Uterus (tissue), 4 donors: Measurements from ENCODE around the gene MMP13. TPM values are rescaled to one million over a fixed set of nuclear protein-coding genes. Genes with fewer than 3 reads are reported as not detected.

Experiments
- DNase-seq, 2 donors: peaks; one replicate each; pipeline ENCODE4 v3.0.0-alpha.2; 2019 to 2020
- H3K27ac ChIP-seq, 2 donors: fragments of 200-600 bp; sonication (generic); 1 replicate in 1 of 2; 2 replicates in 1 of 2; pipeline ENCODE4 v1.5.1; 2016 to 2018
- H3K27me3 ChIP-seq, 2 donors: fragments of 200-600 bp; sonication (generic); one replicate each; pipeline ENCODE4 v1.5.1; 2018 to 2019; ENCODE audit warnings: control low read depth in 1 of 2
- H3K36me3 ChIP-seq, 2 donors: fragments of 200-600 bp; sonication (generic); one replicate each; pipeline ENCODE4 v1.5.1; 2019; ENCODE audit warnings: control low read depth in 1 of 2
- H3K4me1 ChIP-seq, 2 donors: fragments of 200-600 bp; sonication (generic); one replicate each; pipeline ENCODE4 v1.5.1; 2018 to 2019; ENCODE audit warnings: control low read depth in 1 of 2
- H3K4me3 ChIP-seq, 2 donors: fragments of 200-600 bp; sonication (generic); 1 replicate in 1 of 2; 2 replicates in 1 of 2; pipeline ENCODE4 v1.5.1; 2018 to 2019; ENCODE audit warnings: mild to moderate bottlenecking in 1 of 2
- H3K9me3 ChIP-seq, 2 donors: fragments of 200-600 bp; sonication (generic); one replicate each; pipeline ENCODE4 v1.5.1; 2019; ENCODE audit warnings: control low read depth in 1 of 2
- POLR2A ChIP-seq, 2 donors: fragments of 450-650 bp; IDR thresholded peaks; one replicate each; pipeline ENCODE4 v1.6.1; 2016; ENCODE audit warnings: antibody characterized with exemption in 2 of 2, mild to moderate bottlenecking in 1 of 2, moderate library complexity in 1 of 2
- intact Hi-C: fragments of 100-400 bp; cut with DNase I; formaldehyde crosslinking; loops from one replicate; pipeline ENCODE4 v1.15.1; 2023; ENCODE audit warnings: low total_unique reads
- total RNA-seq, 4 donors: library from RNA; depleted of rRNA in 3 of 4; stranded (reverse); fragments of >200 nt in 3 of 4; gene quantifications; one replicate each; pipeline versions ENCODE4 v1.1.0 to v1.2.4, GENCODE V29; 2014 to 2023
- TF ChIP-seq, protein P1 (sequence below), 4 experiments: fragments of 200-600 bp in 2 of 4; fragments of 450-650 bp in 2 of 4; sonication (generic) in 2 of 4; IDR thresholded peaks; one replicate each; pipeline ENCODE4 v1.5.1; 2016 to 2019; ENCODE audit warnings: antibody characterized with exemption in 4 of 4, mild to moderate bottlenecking in 2 of 4, moderate library complexity in 1 of 4
- donor health status: DM: yes; HTN: yes; CAD: no.

MMP13 gene
- total RNA-seq, 4 donors from 2014 or later: not detected

DNA sequence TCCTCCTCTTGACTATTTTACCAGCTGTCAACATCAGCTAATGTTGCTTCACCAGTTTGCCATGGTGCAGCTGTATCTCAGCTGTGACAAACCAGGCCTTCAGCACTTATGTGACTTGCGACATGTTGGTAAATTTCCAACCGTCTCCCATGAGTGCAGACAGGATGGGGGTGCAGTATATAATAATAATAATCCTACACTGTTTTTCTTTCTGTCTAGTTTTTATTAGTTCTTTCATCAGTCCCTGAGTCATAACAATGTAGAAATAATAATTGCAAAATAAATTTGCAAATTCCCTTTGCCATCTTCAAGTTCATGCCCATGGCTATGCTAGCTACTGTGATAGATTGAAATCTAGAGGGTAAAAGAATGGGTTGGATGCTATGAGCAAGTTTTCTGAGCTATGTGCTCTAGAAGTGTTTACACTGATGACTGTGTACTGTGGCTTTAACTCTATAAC is 4.9 kb downstream of the MMP13 start:
- Histone ChIP-seq H3K4me1 (no peaks in the 10 kb centered on the region), H3K9me3 (no peaks in the 10 kb centered on the region), H3K4me3 (no peak overlapping the region), H3K36me3 (no peaks in the 10 kb centered on the region), H3K27me3 (no peaks in the 10 kb centered on the region), H3K27ac (no peak overlapping the region)
- intact Hi-C loops: no loop called here
- DNase-seq: no peak
- TF ChIP-seq, protein P1, sequence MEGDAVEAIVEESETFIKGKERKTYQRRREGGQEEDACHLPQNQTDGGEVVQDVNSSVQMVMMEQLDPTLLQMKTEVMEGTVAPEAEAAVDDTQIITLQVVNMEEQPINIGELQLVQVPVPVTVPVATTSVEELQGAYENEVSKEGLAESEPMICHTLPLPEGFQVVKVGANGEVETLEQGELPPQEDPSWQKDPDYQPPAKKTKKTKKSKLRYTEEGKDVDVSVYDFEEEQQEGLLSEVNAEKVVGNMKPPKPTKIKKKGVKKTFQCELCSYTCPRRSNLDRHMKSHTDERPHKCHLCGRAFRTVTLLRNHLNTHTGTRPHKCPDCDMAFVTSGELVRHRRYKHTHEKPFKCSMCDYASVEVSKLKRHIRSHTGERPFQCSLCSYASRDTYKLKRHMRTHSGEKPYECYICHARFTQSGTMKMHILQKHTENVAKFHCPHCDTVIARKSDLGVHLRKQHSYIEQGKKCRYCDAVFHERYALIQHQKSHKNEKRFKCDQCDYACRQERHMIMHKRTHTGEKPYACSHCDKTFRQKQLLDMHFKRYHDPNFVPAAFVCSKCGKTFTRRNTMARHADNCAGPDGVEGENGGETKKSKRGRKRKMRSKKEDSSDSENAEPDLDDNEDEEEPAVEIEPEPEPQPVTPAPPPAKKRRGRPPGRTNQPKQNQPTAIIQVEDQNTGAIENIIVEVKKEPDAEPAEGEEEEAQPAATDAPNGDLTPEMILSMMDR (IDR thresholded peaks at IDR 0.05): no peak
- no peak for TF ChIP-seq POLR2A (IDR thresholded peaks at IDR 0.05)

DNA sequence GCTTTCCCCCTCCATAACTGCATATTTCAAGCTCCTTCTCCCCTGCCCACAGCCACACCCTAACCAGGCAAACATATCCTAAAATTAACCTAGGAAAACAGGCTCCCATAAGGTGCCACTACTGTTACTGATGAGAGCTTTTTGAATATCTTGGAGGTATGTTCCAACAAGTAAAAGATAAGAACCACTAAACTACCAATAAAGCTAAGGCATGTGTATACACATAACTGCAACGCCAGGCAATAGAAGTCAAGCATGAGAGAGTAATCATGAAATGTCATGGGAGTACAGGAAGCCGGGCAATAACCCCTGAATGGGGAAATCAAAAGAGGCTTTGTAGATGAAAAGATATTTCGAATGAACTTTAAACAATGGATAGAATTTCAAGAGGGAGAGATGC is 9.3 kb downstream of the MMP13 start:
- no peaks in the 10 kb centered on the region for H3K9me3 ChIP-seq
- no peak for TF ChIP-seq POLR2A (IDR thresholded peaks at IDR 0.05)
- TF ChIP-seq, protein P1 (IDR thresholded peaks at IDR 0.05): no peak
- no peaks in the 10 kb centered on the region for H3K4me1 ChIP-seq
- no peaks in the 10 kb centered on the region for H3K27me3 ChIP-seq
- no peak overlapping the region for H3K27ac ChIP-seq
- DNase-seq: no peak
- H3K36me3 ChIP-seq: no peaks in the 10 kb centered on the region
- intact Hi-C loops: no loop called here
- no peak overlapping the region for H3K4me3 ChIP-seq

DNA sequence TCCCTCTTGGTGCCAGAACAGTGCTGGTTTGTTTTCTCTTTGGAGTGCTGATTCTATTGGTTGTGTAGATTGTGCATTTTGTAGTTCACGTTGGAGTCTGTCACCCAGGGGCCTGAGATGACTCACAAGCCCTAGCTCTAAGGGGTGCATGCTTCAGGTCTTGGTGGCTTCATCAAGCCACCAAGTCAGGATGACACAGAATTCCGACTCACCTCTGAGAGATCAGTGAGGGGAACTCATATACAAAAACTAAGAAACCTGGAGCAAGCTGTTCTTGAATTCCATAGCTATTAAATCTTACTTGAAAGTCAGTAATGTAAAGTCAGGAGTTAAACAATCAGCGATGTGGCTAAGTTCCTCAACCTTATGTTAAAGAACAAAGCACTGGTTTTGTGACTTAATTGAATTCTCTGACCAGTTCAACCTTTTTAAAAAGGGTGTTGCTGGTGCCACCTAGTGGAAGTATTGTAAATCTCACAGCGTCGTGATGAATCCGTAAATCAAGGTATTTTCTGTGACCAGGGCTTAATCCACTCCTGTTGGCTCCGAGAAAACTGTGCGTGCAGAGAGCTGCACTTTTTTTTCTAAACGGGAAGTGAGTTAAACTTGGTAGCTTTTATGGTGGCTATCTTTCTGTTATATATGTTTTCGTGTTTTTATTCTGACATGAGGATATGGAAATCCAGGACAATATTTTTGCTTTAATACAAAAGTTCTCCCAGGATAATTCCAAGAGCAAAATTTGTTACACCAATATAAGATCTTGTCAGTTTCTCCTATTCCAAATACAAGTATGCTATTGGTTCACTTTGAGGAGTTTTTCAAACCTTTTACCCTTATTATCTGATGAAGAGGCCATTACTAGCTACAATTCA is 14.6 kb downstream of the MMP13 start:
- DNase-seq: peak in 1 of 2 donors; percentile 28
- Histone ChIP-seq H3K27me3 (no peaks in the 10 kb centered on the region), H3K36me3 (no peaks in the 10 kb centered on the region), H3K4me1 (no peaks in the 10 kb centered on the region), H3K4me3 (no peak overlapping the region), H3K9me3 (no peaks in the 10 kb centered on the region), H3K27ac (no peak overlapping the region)
- TF ChIP-seq, protein P1 (IDR thresholded peaks at IDR 0.05): peak; percentile 49 to 64 (median 56)
- no peak for TF ChIP-seq POLR2A (IDR thresholded peaks at IDR 0.05)
- intact Hi-C loops: no loop called here

DNA sequence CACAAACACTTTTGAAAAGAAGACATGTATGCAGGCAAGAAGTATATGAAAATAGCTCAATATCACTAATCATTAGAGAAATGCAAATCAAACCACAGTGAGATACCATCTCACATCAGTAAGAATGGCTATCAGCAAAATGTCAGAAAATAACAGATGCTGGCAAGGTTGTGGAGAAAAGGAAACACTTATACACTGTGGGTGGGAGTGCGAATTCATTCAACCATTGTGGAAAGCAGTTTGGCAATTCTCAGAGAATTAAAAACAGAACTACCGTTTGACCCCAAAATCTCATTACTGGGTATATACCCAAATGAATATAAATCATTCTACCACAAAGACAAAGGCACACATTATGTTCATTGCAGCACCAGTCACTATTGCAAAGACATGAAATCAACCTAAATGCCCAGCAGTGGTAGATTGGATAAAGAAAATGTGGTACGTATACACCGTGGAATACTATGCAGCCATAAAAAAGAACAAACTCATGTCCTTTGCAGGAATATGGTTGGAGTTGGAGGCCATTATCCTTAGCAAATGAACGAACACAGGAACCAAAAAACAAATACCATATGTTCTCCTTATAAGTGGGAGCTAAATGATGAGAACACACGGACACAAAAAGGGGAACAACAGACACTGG is 18.5 kb downstream of the MMP13 start:
- Histone ChIP-seq H3K36me3 (no peaks in the 10 kb centered on the region), H3K4me3 (no peak overlapping the region), H3K4me1 (no peaks in the 10 kb centered on the region), H3K9me3 (no peaks in the 10 kb centered on the region), H3K27me3 (no peaks in the 10 kb centered on the region), H3K27ac (no peak overlapping the region)
- TF ChIP-seq POLR2A (IDR thresholded peaks at IDR 0.05): no peak
- TF ChIP-seq, protein P1 (IDR thresholded peaks at IDR 0.05): no peak
- DNase-seq: no peak
- intact Hi-C loops: no loop called here

DNA sequence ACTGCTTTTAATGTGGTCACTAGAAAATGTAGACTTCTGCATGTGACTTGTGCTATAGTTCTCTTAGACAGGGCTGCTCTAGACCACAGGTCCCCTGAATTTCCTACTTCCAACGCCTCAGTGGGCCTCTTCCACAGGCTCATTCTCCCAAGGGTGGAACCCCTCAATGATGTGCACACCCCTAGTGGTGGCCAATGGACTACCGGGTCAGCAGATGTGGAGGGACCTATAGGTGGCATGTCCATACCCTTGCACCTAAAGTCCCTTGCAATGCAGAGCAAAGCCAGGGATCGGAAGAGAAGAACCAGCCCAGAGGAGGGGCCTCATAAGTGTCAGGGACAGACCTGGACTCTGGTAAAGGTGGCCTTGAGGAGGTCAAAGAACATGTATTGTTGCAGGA is 20.0 kb downstream of the MMP13 start:
- no peaks in the 10 kb centered on the region for H3K9me3 ChIP-seq
- no peaks in the 10 kb centered on the region for H3K4me1 ChIP-seq
- TF ChIP-seq POLR2A (IDR thresholded peaks at IDR 0.05): no peak
- TF ChIP-seq, protein P1 (IDR thresholded peaks at IDR 0.05): no peak
- intact Hi-C loops: no loop called here
- no peak for DNase-seq
- H3K36me3 ChIP-seq: no peaks in the 10 kb centered on the region
- H3K27ac ChIP-seq: no peak overlapping the region
- no peak overlapping the region for H3K4me3 ChIP-seq
- no peaks in the 10 kb centered on the region for H3K27me3 ChIP-seq
